Lower leg skin (tissue), 3 donors: ENCODE measurements around the gene BMP2K.

Experiments
- POLR2A ChIP-seq, 2 donors: fragments of 450-650 bp; IDR thresholded peaks; one replicate each; pipeline ENCODE4 v1.6.1; 2016 to 2017; ENCODE audit warnings: antibody characterized with exemption in 2 of 2, mild to moderate bottlenecking in 1 of 2, moderate library complexity in 1 of 2
- TF ChIP-seq, protein P1 (sequence below), 3 donors: fragments of 450-650 bp; IDR thresholded peaks; one replicate each; pipeline ENCODE4 v1.5.1; 2016; ENCODE audit warnings: antibody characterized with exemption in 3 of 3, mild to moderate bottlenecking in 3 of 3, moderate library complexity in 2 of 3

DNA sequence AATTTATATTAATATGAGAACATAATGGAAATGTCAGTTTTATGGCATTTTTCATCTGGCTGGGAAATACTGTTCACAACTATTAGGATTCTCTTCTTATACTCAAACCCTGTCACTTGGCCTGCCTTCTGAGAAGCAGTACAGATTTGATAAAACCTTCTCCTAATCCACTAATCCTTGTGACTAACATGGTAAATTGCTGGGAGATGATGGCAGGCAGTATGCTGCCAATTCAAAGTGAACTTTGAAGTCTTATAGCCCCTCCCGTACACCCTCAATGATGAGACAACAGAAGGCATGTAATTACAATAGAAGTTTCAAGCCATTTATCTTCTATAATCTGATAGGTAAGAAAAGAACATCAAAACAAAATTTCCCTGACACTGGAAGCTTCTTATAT is 126.1 kb downstream of the BMP2K start:
- TF ChIP-seq POLR2A (IDR thresholded peaks at IDR 0.05) = no peak
- TF ChIP-seq, protein P1, sequence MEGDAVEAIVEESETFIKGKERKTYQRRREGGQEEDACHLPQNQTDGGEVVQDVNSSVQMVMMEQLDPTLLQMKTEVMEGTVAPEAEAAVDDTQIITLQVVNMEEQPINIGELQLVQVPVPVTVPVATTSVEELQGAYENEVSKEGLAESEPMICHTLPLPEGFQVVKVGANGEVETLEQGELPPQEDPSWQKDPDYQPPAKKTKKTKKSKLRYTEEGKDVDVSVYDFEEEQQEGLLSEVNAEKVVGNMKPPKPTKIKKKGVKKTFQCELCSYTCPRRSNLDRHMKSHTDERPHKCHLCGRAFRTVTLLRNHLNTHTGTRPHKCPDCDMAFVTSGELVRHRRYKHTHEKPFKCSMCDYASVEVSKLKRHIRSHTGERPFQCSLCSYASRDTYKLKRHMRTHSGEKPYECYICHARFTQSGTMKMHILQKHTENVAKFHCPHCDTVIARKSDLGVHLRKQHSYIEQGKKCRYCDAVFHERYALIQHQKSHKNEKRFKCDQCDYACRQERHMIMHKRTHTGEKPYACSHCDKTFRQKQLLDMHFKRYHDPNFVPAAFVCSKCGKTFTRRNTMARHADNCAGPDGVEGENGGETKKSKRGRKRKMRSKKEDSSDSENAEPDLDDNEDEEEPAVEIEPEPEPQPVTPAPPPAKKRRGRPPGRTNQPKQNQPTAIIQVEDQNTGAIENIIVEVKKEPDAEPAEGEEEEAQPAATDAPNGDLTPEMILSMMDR (IDR thresholded peaks at IDR 0.05) = no peak
